H54 (cell line): ENCODE data around the gene SNCA.

ENCODE experiments used
- DNase-seq: peaks from one replicate; pipeline ENCODE4 v3.0.0; 2011; ENCODE audit warnings: low spot score, mixed read lengths; ENCODE audit not compliant: insufficient read length
- FAIRE-seq: peaks from 3 replicates; lab custom pipeline; 2011; peaks lifted over from hg19 to GRCh38; lab: Jason Lieb, UNC
- POLR2A ChIP-seq: IDR thresholded peaks from 2 replicates; pipeline ENCODE4 v1.6.1; 2011; ENCODE audit warnings: low read depth, mild to moderate bottlenecking, low read length

The SNCA gene

GRCh38 chr4:89799071-89799470 is 37.9 kb downstream of the SNCA start:
- FAIRE-seq (no peak), DNase-seq (no peak)
- no peak for TF ChIP-seq POLR2A

GRCh38 chr4:89797117-89797516 is 39.8 kb downstream of the SNCA start:
- no peak for FAIRE-seq
- no peak for TF ChIP-seq POLR2A
- DNase-seq = no peak

GRCh38 chr4:89788206-89789072 is 48.5 kb downstream of the SNCA start:
- DNase-seq = no peak
- no peak for TF ChIP-seq POLR2A
- no peak for FAIRE-seq

- FAIRE-seq (no peak), DNase-seq (no peak)
- no peak for TF ChIP-seq POLR2A
Measured at GRCh38 chr4:89784686-89785231, 52.2 kb downstream of the SNCA start.

GRCh38 chr4:89781321-89781720 is 55.6 kb downstream of the SNCA start:
- no peak for DNase-seq
- FAIRE-seq = no peak
- no peak for TF ChIP-seq POLR2A

GRCh38 chr4:89773805-89774204 is 63.2 kb downstream of the SNCA start:
- no peak for TF ChIP-seq POLR2A
- no peak for FAIRE-seq

GRCh38 chr4:89769856-89770255 is 67.1 kb downstream of the SNCA start:
- DNase-seq = no peak
- no peak for TF ChIP-seq POLR2A
- FAIRE-seq = no peak

More at GRCh38 chr4:89773805-89774204, 63.2 kb downstream of the SNCA start:
- DNase-seq = no peak

GRCh38 chr4:89767924-89768323 is 69.0 kb downstream of the SNCA start:
- no peak for FAIRE-seq

GRCh38 chr4:89765966-89766365 is 71.0 kb downstream of the SNCA start:
- FAIRE-seq (no peak), DNase-seq (no peak)
- TF ChIP-seq POLR2A = no peak

More at GRCh38 chr4:89767924-89768323, 69.0 kb downstream of the SNCA start:
- DNase-seq = no peak
- no peak for TF ChIP-seq POLR2A

- no peak for TF ChIP-seq POLR2A
- no peak for FAIRE-seq
- DNase-seq = no peak
Measured at GRCh38 chr4:89765528-89765927, 71.4 kb downstream of the SNCA start.

GRCh38 chr4:89762311-89762710 is 74.7 kb downstream of the SNCA start:
- DNase-seq (no peak), FAIRE-seq (no peak)
- no peak for TF ChIP-seq POLR2A

- FAIRE-seq = no peak
- no peak for TF ChIP-seq POLR2A
Measured at GRCh38 chr4:89759426-89759825, 77.5 kb downstream of the SNCA start.

GRCh38 chr4:89757154-89757719 is 79.7 kb downstream of the SNCA start:
- DNase-seq (no peak), FAIRE-seq (no peak)
- TF ChIP-seq POLR2A = no peak

More at GRCh38 chr4:89759426-89759825, 77.5 kb downstream of the SNCA start:
- no peak for DNase-seq

GRCh38 chr4:89755220-89755619 is 81.7 kb downstream of the SNCA start:
- FAIRE-seq (no peak), DNase-seq (no peak)
- no peak for TF ChIP-seq POLR2A

GRCh38 chr4:89754531-89754930 is 82.4 kb downstream of the SNCA start:
- DNase-seq = no peak
- TF ChIP-seq POLR2A = no peak
- FAIRE-seq = no peak
